Mucosa of stomach (tissue), 1 donor: ENCODE results near the gene EFCAB13.

Experiments used
- H3K27me3 ChIP-seq: one replicate; pipeline ENCODE4 v1.7.0; 2013; ENCODE audit warnings: mild to moderate bottlenecking, low read length; ENCODE audit not compliant: control insufficient read depth, insufficient read depth
- H3K36me3 ChIP-seq: one replicate; pipeline ENCODE4 v1.7.0; 2013; ENCODE audit warnings: low read length; ENCODE audit not compliant: control insufficient read depth, insufficient read depth
- H3K4me1 ChIP-seq: one replicate; pipeline ENCODE4 v1.7.0; 2013; ENCODE audit warnings: mild to moderate bottlenecking, low read length; ENCODE audit not compliant: control insufficient read depth, insufficient read depth
- H3K4me3 ChIP-seq: one replicate; pipeline ENCODE4 v1.7.0; 2013; ENCODE audit warnings: low read length
- H3K9ac ChIP-seq: one replicate; pipeline ENCODE4 v1.7.0; 2013; ENCODE audit warnings: mild to moderate bottlenecking, low read length, moderate library complexity
- H3K9me3 ChIP-seq: one replicate; pipeline ENCODE4 v1.7.0; 2013; ENCODE audit warnings: mild to moderate bottlenecking, low read length, moderate library complexity; ENCODE audit not compliant: control insufficient read depth
- donor health status: Pancreatic carcinoma.

EFCAB13 gene, protein sequence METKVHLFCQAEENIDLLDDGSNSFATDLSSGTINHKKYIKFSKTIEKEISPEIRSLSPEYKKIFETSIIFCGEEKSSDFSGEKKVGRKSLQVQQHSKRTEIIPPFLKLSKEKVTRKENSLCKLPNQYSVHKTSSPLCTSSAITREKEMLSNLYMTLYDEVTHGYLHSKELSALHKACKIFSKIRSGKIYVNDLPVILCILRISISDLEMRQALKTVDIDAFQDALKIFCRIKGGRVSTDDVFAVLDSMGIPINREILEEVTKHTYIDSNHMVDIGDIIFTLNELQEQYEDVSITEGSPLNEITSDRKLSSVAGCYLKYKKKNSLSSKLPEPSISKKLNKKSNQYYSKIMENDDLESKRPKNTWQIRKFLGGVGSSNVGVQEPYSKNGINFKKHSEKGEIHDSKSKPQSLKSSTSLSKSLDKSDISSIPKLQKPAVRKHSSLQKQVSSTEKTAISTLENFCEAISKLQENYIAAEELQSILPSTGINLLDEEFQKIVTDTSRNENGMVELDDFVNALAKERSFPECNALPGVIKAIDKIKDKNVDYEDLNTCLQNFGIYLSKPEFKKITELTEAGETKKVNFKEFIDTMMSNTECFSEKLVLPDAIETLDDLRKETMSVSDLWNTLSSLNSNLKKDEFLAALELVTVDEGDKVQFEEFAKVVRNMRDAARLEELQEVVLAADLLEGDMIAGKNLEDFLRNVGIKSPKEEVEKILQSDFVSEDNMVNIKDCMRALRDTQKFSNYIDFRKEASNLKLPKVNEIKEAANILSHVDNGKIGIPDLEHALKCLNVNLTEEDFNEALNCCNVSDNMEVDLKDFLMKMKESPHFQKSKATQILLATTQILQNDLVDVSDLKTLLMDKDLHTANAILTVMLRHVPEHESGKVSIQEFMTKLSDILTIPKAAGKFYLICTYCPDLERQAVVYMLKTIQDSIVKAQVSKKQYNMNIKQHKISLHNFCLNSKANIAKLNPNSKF

DNA sequence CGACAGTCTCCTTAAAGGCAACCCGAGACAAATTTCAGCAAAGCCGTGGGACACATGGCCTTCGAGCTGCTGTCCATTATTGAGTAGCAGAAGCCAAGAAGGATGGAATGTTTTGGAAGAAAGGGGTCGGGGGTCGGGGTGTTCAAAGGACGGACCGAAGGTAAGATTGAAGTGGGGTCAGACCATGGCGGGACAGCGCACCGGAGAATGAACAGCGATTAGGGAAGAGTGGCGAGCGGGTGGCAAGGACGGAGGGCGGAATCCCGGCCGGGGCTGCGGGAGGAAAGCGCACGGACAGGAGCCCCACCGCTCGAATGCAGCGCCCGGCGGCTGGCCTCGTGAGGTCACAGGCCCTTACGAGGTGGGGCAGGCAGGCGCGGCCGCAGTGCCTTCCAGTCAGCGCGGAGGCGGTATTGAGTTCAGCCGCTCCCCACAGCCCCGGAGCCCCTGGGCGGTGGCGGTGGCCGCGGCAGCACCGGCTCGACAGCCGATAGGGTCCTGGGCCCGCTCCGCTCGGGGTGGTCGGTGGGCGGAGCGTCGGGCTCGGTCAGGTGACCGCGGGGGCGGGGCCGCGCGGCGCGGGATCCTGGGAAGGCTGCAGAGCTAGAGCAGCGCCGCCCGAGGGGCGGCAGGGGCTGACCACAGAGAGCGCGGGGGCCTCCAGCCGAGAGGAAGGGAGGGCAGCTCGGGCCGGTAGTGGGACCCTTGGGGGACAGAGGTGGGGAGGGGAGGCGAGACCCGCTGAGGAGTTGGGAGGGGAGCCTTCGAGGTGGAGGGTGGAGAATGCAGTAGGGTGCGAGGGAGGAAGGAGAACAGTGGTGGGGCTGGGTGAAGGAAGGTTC lies at the start of gene EFCAB13:
Gene EFCAB13, plus strand, starts transcription at position 574 of the 842 bp plus-strand sequence. CDS start 4,399 bp downstream, outside the sequence.
- Histone ChIP-seq H3K4me1 (no peaks in the 10 kb centered on the region), H3K9me3 (no peaks in the 10 kb centered on the region), H3K4me3 (peak within 1 kb of the TSS; percentile 68), H3K27me3 (peaks cover 5% of the 10 kb centered on the region), H3K9ac (peak within 1 kb of the TSS; percentile 97), H3K36me3 (no peaks in the 10 kb centered on the region)

DNA sequence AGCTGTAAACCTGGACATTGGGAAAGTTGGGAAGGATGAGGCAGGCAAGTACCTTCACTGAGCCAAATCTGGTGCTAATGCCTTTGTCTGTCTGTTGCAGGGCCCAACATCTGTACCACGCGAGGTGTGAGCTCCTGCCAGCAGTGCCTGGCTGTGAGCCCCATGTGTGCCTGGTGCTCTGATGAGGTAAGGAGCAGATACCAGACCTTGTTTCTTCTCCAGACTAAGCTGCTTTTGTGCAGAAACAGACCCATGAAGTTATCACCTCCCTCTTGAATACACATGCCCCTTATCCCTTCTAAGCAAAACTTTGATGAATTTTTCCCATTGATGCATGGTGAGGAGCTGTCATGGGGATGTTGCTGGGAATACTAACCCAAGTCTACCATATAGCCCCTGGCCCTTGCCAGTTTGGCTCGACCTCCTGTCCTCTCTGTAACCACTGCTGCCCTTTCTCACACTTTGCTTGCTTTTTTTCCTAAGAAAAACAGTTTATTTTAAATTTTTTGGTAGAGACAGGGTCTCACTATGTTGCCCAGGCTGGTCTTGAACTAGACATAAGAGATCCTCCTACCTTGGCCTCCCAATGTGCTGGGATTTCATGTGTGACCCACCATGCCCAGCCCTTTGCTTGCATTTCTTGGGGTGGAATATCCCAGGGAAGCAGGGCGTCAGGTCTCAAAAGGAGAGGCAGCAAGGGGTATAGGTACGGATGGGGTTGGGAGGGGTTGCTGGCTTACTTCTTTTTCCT lies 49.3 kb upstream of the EFCAB13 start:
- Histone ChIP-seq H3K4me1 (peaks cover 24% of the 10 kb centered on the region), H3K9me3 (no peaks in the 10 kb centered on the region), H3K4me3 (no peak overlapping the region), H3K27me3 (no peaks in the 10 kb centered on the region), H3K36me3 (no peaks in the 10 kb centered on the region), H3K9ac (no peak overlapping the region)

DNA sequence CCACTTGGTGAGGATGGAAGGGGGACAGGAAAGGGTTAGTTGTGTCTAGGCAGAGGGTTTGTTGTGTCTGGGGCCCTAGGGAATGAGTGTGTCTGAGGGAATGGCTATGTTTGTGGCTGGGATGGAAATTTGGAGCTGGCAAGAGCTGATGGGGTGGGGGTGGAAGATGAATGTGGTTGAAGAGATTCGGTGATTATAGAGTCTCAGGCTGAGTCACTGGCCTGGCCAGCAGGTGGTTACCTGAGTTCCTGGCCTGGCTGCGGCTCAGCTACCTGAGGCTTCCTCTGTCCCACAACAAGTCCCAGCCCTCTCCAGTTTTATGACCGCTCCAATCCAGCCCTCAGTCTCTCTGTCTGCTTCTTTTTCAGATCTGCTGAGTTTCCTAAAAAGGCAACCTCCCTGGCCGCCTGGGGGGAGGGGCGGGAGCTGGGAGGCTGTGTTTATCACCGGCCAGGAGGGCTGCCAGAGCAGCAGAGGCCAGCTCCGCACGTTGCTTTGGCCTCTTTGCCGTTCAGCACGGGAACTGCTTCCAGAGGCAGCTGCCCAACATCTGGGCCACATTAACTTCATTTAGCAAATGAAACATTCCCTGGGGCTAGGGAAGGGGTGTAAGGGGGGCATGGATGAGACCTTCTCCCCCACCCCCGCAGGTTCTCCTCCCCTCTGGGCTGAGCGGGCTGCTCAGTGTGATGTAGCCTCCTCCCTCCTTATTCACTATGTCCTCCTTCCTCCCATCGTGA lies 48.3 kb upstream of the EFCAB13 start:
- H3K4me1 ChIP-seq, result peaks cover 31% of the 10 kb centered on the region
- H3K27me3 ChIP-seq, result no peaks in the 10 kb centered on the region
- peak overlapping the region; percentile 13 for H3K9ac ChIP-seq
- no peak overlapping the region for H3K4me3 ChIP-seq
- H3K9me3 ChIP-seq, result no peaks in the 10 kb centered on the region
- no peaks in the 10 kb centered on the region for H3K36me3 ChIP-seq

DNA sequence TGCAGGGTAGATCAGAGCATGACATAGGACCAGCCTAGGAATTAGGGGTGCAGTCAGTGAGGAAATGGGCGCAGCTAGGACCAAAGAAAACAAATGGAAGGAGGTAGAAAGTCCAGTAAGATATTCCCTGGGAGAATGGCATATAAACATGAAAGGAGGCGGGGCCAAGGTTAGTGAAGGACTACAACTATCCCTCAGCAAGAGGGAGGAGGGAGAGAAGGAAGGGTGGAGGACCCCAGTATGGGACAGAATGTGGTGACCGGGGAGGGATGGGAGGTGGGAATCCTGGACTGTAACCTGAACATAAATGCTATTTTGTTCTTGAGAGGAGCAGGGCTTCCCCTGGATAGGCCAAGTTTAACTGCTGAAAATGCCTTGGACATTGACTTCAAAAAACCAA lies 47.3 kb upstream of the EFCAB13 start:
- Histone ChIP-seq H3K9me3 (no peaks in the 10 kb centered on the region), H3K27me3 (no peaks in the 10 kb centered on the region), H3K9ac (no peak overlapping the region), H3K4me3 (no peak overlapping the region), H3K4me1 (peaks cover 31% of the 10 kb centered on the region), H3K36me3 (no peaks in the 10 kb centered on the region)

DNA sequence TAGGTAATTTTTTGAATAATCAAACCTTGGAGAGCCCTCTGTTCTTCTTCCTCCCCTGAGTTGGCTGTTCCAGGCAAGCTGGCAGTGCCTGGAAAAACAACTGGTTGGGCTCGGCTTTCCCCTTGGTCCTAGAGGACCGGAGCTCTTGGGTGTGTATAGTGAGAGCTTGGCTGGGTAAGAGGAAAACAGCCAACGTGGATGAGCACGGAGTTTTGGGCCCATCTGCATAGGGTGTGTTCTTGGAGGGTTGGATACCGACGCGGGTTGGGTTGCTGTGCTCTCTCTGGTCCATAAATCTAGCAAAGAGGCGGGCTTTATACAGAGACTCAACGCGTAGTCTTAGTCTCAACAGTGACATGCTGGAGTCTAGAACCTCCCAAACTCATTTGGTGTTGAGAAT lies 46.9 kb upstream of the EFCAB13 start:
- no peaks in the 10 kb centered on the region for H3K9me3 ChIP-seq
- H3K4me1 ChIP-seq, result peaks cover 31% of the 10 kb centered on the region
- no peaks in the 10 kb centered on the region for H3K27me3 ChIP-seq
- H3K36me3 ChIP-seq, result no peaks in the 10 kb centered on the region
- no peak overlapping the region for H3K4me3 ChIP-seq
- H3K9ac ChIP-seq, result no peak overlapping the region

DNA sequence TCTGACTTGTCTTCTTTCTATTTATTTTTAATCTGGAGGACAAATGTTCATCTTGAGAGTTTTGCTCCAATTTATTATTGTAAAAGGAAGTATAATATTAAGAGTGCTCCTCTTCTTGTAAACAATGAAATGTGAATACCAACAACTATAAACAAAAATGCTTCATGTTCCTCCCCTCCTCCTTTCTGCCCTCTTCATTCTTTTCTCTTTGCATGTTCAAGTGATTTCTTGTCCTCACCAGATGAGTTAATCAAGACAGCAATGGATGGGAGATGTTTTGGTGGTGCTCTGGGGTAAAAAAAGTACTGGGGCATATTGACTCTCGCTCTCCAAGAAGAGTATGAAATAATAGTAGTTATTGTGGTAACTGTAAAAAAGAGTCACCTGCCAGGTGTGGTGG lies 45.8 kb upstream of the EFCAB13 start:
- Histone ChIP-seq H3K9ac (no peak overlapping the region), H3K27me3 (no peaks in the 10 kb centered on the region), H3K4me1 (peaks cover 31% of the 10 kb centered on the region), H3K4me3 (no peak overlapping the region), H3K36me3 (no peaks in the 10 kb centered on the region), H3K9me3 (no peaks in the 10 kb centered on the region)

DNA sequence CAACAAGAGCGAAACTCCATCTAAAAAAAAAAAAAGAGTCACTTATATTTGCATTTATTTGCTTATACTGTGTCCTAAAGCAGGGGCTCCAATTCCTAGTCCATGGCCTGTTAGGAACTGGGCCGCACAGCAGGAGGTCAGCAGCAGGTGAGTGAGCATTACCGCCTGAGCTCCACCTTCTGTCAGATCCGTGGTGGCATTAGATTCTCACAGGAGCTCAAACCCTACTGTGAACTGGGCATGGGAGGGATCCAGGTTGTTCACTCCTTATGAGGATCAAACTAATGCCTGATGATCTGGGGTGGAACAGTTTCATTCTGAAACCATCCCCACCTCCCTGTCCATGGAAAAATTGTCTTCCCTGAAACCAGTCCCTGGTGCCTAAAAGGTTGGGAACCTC lies 45.2 kb upstream of the EFCAB13 start:
- Histone ChIP-seq H3K4me1 (peaks cover 31% of the 10 kb centered on the region), H3K9ac (no peak overlapping the region), H3K9me3 (no peaks in the 10 kb centered on the region), H3K4me3 (no peak overlapping the region), H3K27me3 (no peaks in the 10 kb centered on the region), H3K36me3 (no peaks in the 10 kb centered on the region)

DNA sequence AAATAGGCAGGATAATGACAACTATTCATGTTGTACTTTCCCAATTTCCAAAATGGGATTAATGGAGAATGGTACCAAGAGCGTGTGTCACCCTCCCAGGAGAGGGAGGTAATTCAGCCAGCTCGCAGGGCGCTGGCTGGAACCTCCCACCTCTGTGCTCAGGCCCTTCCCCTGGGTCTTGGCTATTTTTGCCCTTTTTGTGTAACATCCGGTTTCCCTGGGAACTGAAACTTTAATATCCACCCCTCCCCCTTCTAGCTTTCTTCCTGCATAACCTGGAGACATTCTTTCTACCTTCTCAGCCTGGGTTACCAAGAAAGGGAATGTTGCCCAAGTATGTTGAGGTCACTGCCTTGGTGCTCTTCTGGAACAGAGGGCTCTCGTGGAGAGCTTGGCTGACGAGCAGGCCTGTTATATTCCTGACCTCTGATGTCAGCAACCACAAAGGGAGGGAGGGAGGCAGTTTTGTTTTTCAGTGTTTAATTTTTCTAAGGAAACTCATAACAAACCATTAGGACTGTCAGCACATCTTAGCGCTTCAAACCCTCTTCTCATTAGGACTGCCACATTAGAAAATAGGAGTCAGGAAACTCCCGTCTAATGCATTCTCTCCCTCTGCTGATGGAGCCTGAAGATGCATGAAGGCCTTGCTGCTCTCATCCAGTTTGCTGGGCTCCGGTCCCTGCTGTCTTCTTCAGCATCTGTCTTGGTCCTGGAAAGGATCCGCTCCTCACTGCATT lies 44.5 kb upstream of the EFCAB13 start:
- H3K27me3 ChIP-seq, result no peaks in the 10 kb centered on the region
- H3K4me1 ChIP-seq, result peaks cover 31% of the 10 kb centered on the region
- no peak overlapping the region for H3K9ac ChIP-seq
- H3K4me3 ChIP-seq, result no peak overlapping the region
- no peaks in the 10 kb centered on the region for H3K9me3 ChIP-seq
- no peaks in the 10 kb centered on the region for H3K36me3 ChIP-seq

DNA sequence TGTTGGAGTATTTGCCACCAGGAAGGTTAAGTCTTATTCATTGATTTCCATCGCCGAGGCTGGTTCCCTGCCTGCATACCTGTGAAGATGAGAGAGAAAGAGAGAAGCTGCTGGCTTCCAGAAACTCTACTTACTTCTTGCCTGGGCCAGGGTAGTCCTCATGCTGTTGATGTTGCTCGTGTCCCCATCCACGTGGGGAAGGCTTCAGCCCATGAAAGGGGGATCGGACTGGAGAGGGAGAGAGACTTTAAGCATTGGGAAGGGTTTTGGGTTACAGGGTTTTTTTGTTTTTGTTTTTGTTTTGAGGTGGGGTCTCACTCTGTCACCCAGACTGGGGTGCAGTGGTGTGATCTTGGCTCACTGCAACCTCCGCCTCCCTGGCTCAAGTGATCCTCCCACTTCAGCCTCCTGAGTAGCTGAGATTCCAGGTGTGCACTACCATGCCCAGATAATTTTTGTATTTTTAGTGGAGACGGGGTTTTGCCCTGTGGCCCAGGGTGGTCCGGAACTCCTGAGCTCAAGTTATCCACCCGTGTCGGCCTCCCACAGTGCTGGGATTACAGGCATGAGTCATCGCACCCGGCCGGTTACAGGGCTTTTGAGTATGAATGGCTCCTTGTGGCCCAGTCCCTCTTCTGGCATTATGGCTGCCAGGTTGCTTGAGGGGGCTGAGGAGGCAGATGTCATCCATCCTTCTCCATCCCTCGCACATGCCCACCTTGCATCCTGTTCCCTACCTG lies 43.5 kb upstream of the EFCAB13 start:
- Histone ChIP-seq H3K4me3 (no peak overlapping the region), H3K4me1 (peaks cover 28% of the 10 kb centered on the region), H3K36me3 (no peaks in the 10 kb centered on the region)

DNA sequence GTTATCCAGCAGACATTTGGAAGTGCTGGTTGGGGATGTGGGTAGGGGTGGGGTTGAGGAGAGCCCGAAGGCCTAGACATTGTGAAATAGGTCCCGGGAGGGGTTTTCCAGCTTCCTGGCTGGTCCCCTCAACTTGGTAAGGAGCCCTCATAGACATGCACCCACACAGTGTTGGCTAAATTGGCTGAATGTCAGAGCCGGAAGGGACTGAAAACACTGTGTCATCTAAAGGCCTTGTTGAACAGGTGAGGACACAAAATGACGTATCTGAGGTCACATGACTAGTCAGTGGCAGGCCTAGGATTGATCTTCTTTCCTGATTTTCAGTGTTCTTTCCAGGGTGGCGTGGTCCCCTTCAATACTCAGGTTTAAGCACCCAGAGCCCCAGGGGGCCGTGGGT lies 42.5 kb upstream of the EFCAB13 start:
- Histone ChIP-seq H3K9me3 (no peaks in the 10 kb centered on the region), H3K27me3 (no peaks in the 10 kb centered on the region), H3K9ac (no peak overlapping the region), H3K4me1 (peaks cover 19% of the 10 kb centered on the region), H3K36me3 (no peaks in the 10 kb centered on the region), H3K4me3 (no peak overlapping the region)

More for the DNA sequence above, 43.5 kb upstream of the EFCAB13 start:
- no peaks in the 10 kb centered on the region for H3K27me3 ChIP-seq
- no peak overlapping the region for H3K9ac ChIP-seq
- no peaks in the 10 kb centered on the region for H3K9me3 ChIP-seq
